WTC11 (cell line): ENCODE results near the gene NCF2.

Experiments
- ATF3 ChIP-seq: sonication (generic); formaldehyde crosslinking; conservative IDR thresholded peaks from 2 replicates; pipeline ENCODE4 v1.8.1; 2022; ENCODE audit warnings: mild to moderate bottlenecking, missing genetic modification reagents
- CTCF ChIP-seq: fragments of 200-600 bp; IDR thresholded peaks from 2 replicates; pipeline ENCODE4 v1.8.0; 2022; ENCODE audit warnings: antibody characterized with exemption
- MAX ChIP-seq: sonication (generic); formaldehyde crosslinking; IDR thresholded peaks from 2 replicates; pipeline ENCODE4 v1.8.0; 2022; ENCODE audit warnings: mild to moderate bottlenecking, missing genetic modification reagents
- NR2C2 ChIP-seq: sonication (generic); formaldehyde crosslinking; IDR thresholded peaks from 2 replicates; pipeline ENCODE4 v1.8.0; 2022; ENCODE audit warnings: mild to moderate bottlenecking, missing genetic modification reagents
- PRRX2 ChIP-seq: fragments of 250-450 bp; sonication (Bioruptor Pico); IDR thresholded peaks from 2 replicates; pipeline ENCODE4 v1.8.0; 2021; ENCODE audit warnings: mild to moderate bottlenecking
- RELA ChIP-seq: sonication (generic); formaldehyde crosslinking; IDR thresholded peaks from 2 replicates; pipeline ENCODE4 v1.8.1; 2022; ENCODE audit warnings: missing genetic modification reagents, mild to moderate bottlenecking, borderline replicate concordance
- ZNF263 ChIP-seq: sonication (generic); formaldehyde crosslinking; IDR thresholded peaks from 2 replicates; pipeline ENCODE4 v1.8.1; 2022; ENCODE audit warnings: low read depth, mild to moderate bottlenecking, moderate library complexity, missing genetic modification reagents

GRCh38 chr1:183553764-183554163 is 36.5 kb downstream of the NCF2 start:
- TF ChIP-seq RELA (no peak), CTCF (no peak), PRRX2 (CRISPR knock-in tag) (no peak), ZNF263 (CRISPR knock-in tag) (no peak), MAX (CRISPR knock-in tag) (no peak), NR2C2 (CRISPR knock-in tag) (no peak), ATF3 (CRISPR knock-in tag) (no peak)
